Astrocyte (in vitro differentiated cells and primary cell): ENCODE results near the gene SUFU.

Experiments used
- EZH2 ChIP-seq: IDR thresholded peaks from 2 replicates; pipeline ENCODE4 v1.6.1; 2012; ENCODE audit warnings: mild to moderate bottlenecking, low read length, inconsistent platforms; ENCODE audit not compliant: insufficient read depth
- TF ChIP-seq, protein P1 (sequence below): IDR thresholded peaks from 2 replicates; pipeline ENCODE4 v1.5.1; 2011; ENCODE audit warnings: low read depth, mild to moderate bottlenecking, inconsistent platforms, low read length, moderate library complexity; ENCODE audit not compliant: insufficient read depth

DNA sequence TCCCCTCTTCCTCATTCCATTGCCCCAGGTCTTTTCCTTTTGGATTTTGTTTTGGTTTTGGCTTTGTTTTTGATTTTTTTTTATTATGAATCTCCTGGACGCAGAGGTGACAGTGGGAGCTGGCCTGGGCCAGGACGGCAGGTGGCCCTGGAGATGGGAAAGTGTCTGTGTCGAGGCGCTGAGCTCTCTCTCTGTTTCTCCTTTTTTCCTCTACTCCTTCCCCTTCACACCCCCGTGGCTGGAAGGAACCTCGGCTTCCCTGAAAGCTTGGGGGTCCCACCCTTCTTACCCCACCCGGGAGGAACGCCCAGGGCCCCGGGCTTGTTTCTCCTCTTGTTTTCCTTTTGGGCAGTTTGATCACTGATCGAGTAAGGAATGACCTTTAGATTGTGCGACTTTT lies 153.7 kb downstream of the SUFU start:
- TF ChIP-seq, protein P1, sequence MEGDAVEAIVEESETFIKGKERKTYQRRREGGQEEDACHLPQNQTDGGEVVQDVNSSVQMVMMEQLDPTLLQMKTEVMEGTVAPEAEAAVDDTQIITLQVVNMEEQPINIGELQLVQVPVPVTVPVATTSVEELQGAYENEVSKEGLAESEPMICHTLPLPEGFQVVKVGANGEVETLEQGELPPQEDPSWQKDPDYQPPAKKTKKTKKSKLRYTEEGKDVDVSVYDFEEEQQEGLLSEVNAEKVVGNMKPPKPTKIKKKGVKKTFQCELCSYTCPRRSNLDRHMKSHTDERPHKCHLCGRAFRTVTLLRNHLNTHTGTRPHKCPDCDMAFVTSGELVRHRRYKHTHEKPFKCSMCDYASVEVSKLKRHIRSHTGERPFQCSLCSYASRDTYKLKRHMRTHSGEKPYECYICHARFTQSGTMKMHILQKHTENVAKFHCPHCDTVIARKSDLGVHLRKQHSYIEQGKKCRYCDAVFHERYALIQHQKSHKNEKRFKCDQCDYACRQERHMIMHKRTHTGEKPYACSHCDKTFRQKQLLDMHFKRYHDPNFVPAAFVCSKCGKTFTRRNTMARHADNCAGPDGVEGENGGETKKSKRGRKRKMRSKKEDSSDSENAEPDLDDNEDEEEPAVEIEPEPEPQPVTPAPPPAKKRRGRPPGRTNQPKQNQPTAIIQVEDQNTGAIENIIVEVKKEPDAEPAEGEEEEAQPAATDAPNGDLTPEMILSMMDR = no peak
- no peak for TF ChIP-seq EZH2
